ENCODE results near the gene NPS. TPM values are rescaled to one million over a fixed set of nuclear protein-coding genes. Genes with fewer than 3 reads are reported as not detected.

NPS gene
- total RNA-seq, 1 experiment from 2014 or later: not detected

- ATAC-seq: no peak
- TF ChIP-seq TCF7L2 (IDR thresholded peaks at IDR 0.05; ENCODE audit: low read depth, low read length) (no peak), SIN3A (IDR thresholded peaks at IDR 0.05; ENCODE audit: borderline replicate concordance, insufficient read depth, low read depth, low read length) (no peak), POLR2AphosphoS5 (IDR thresholded peaks at IDR 0.05; ENCODE audit: low read depth, low read length) (no peak), REST (IDR thresholded peaks at IDR 0.05; ENCODE audit: insufficient read depth in 1 of 2, low read depth in 2 of 2, low read length in 1 of 2) (no peak), CTCF (IDR thresholded peaks at IDR 0.05) (no peak)
- H3K36me3 ChIP-seq (ENCODE audit: control insufficient read depth, insufficient read depth, low read length): no peaks in the 10 kb centered on the region; the same call in 1 of the 2 replicates
- H3K27me3 ChIP-seq (ENCODE audit: control insufficient read depth, insufficient read depth, low read length): peaks cover 26% of the 10 kb centered on the region
- H3K4me1 ChIP-seq (ENCODE audit: control insufficient read depth, insufficient read depth, low read length): no peaks in the 10 kb centered on the region
- no peak for DNase-seq (ENCODE audit: low read depth, low spot score)
- H3K4me3 ChIP-seq (ENCODE audit: low read depth in 2 of 2, low read length in 2 of 2): no peak overlapping the region
- in situ Hi-C loops (cut with HindIII; ENCODE audit: low pct_unique_long_range_greater_than_20kb, low sequenced_read_pairs): no loop called here
- ChIA-PET POLR2A (no interaction called here), CTCF (no interaction called here)
- no TSS peak for BruUV-seq (replicated peaks)
- intact Hi-C loops (cut with micrococcal nuclease; ENCODE audit: unreplicated experiment): no loop called here
- H3K27ac ChIP-seq (ENCODE audit: low read length): no peak overlapping the region
- no peaks in the 10 kb centered on the region for H3K9me3 ChIP-seq (ENCODE audit: control insufficient read depth, insufficient read depth, low read depth, low read length)
Measured at GRCh38 chr10:127552446-127552845, 3.3 kb downstream of the NPS start.

GRCh38 chr10:127553417-127553816 lies 4.3 kb downstream of the NPS start:
- no peak for ATAC-seq

More at GRCh38 chr10:127553417-127553816, 4.3 kb downstream of the NPS start:
- in situ Hi-C loops (cut with HindIII; ENCODE audit: low pct_unique_long_range_greater_than_20kb, low sequenced_read_pairs): no loop called here
- no peak overlapping the region for H3K27ac ChIP-seq (ENCODE audit: low read length)
- H3K4me3 ChIP-seq (ENCODE audit: low read depth in 2 of 2, low read length in 2 of 2): no peak overlapping the region
- ChIA-PET POLR2A (no interaction called here), CTCF (no interaction called here)
- H3K36me3 ChIP-seq (ENCODE audit: control insufficient read depth, insufficient read depth, low read length): no peaks in the 10 kb centered on the region; the same call in 1 of the 2 replicates
- no peaks in the 10 kb centered on the region for H3K4me1 ChIP-seq (ENCODE audit: control insufficient read depth, insufficient read depth, low read length)
- no peak for TF ChIP-seq SIN3A (IDR thresholded peaks at IDR 0.05; ENCODE audit: borderline replicate concordance, insufficient read depth, low read depth, low read length)
- no peak for TF ChIP-seq TCF7L2 (IDR thresholded peaks at IDR 0.05; ENCODE audit: low read depth, low read length)
- TF ChIP-seq POLR2AphosphoS5 (IDR thresholded peaks at IDR 0.05; ENCODE audit: low read depth, low read length): no peak
- no peak for TF ChIP-seq REST (IDR thresholded peaks at IDR 0.05; ENCODE audit: insufficient read depth in 1 of 2, low read depth in 2 of 2, low read length in 1 of 2)
- no peak for TF ChIP-seq CTCF (IDR thresholded peaks at IDR 0.05)
- peaks cover 26% of the 10 kb centered on the region for H3K27me3 ChIP-seq (ENCODE audit: control insufficient read depth, insufficient read depth, low read length)
- no peaks in the 10 kb centered on the region for H3K9me3 ChIP-seq (ENCODE audit: control insufficient read depth, insufficient read depth, low read depth, low read length)
- intact Hi-C loops (cut with micrococcal nuclease; ENCODE audit: unreplicated experiment): no loop called here
- no TSS peak for BruUV-seq (replicated peaks)
- DNase-seq (ENCODE audit: low read depth, low spot score): no peak
